BJ (cell line): Measurements from ENCODE around the gene GRAMD1B. TPM values are rescaled to one million over a fixed set of nuclear protein-coding genes. Genes with fewer than 3 reads are reported as not detected.

Experiments
- CTCF ChIA-PET: fragments of 350-600 bp; formaldehyde crosslinking; extraction: SDS; loops from one replicate; lab custom pipeline; 2021; ENCODE audit warnings: antibody characterized with exemption, inconsistent platforms; lab: Yijun Ruan, JAX
- POLR2A ChIA-PET: fragments of 300-600 bp; sonication (Branson Sonifier 250); formaldehyde crosslinking; extraction: SDS; loops from one replicate; lab custom pipeline; 2021; ENCODE audit warnings: antibody characterized with exemption; lab: Charles Lee
- DNase-seq: peaks from one replicate; pipeline ENCODE4 v3.0.0-alpha.2; 2011; ENCODE audit warnings: low read depth
- H3K27me3 ChIP-seq: 2 replicates; pipeline ENCODE4 v1.6.0; 2011; ENCODE audit warnings: low read length; ENCODE audit not compliant: control insufficient read depth, insufficient read depth
- H3K36me3 ChIP-seq: 2 replicates; pipeline ENCODE4 v1.5.1; 2011; ENCODE audit warnings: low read length; ENCODE audit not compliant: control insufficient read depth, insufficient read depth
- H3K4me3 ChIP-seq: 2 replicates; pipeline ENCODE4 v1.5.1; 2011; ENCODE audit warnings: low read depth, mild to moderate bottlenecking, control low read depth, low read length
- CTCF ChIP-seq: IDR thresholded peaks from 2 replicates; pipeline ENCODE4 v1.5.1; 2011; ENCODE audit warnings: low read depth, mild to moderate bottlenecking, control low read depth, inconsistent platforms, low read length, moderate library complexity; ENCODE audit not compliant: insufficient read depth
- polyA plus RNA-seq: library from polyadenylated mRNA; depleted of rRNA; stranded (reverse); fragments of >200 nt; gene quantifications from 2 replicates; pipeline ENCODE4 v1.2.3, GENCODE V29; 2011

The GRAMD1B gene
- polyA plus RNA-seq, 1 experiment: 11.7 TPM

GRCh38 chr11:123483058-123483457 lies 53.0 kb downstream of the GRAMD1B start:
- Histone ChIP-seq H3K27me3 (no peaks in the 10 kb centered on the region), H3K4me3 (no peak overlapping the region), H3K36me3 (no peaks in the 10 kb centered on the region)
- no peak for DNase-seq
- ChIA-PET CTCF (interaction anchor here (0.6 to 0.7 kb wide), 2 partner anchors 26 to 146 kb away, joined by 4 to 5 read pairs; no protein-coding TSS in a partner anchor), POLR2A (interaction anchor here (0.6 kb wide), 1 partner anchor 428 kb away, joined by 20 read pairs; no protein-coding TSS in a partner anchor)
- no peak for TF ChIP-seq CTCF

DNA sequence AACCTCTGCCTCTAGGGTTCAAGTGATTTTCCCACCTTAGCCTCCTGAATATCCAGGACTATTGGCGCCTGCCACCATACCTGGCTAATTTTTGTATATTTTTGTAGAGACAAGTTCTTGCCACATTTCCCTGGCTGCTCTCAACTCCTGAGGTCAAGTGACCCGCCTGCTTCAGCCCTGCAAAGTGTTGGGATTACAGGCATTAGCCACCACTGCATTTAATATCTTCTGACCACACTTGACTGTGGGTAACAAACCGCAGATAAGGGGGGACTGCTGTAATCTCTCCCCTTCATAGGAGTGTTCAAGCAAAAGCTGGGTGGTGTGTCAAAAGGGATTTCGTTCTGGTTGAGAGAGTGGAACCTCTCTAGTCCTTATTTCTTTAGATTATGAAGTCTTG lies 53.4 kb downstream of the GRAMD1B start:
- ChIA-PET CTCF (interaction anchor here (0.6 to 0.7 kb wide), 3 partner anchors 26 to 437 kb away, joined by 3 to 5 read pairs (median 4); no protein-coding TSS in a partner anchor), POLR2A (no interaction called here)
- Histone ChIP-seq H3K27me3 (no peaks in the 10 kb centered on the region), H3K36me3 (no peaks in the 10 kb centered on the region), H3K4me3 (no peak overlapping the region)
- TF ChIP-seq CTCF: no peak
- DNase-seq: no peak

GRCh38 chr11:123484448-123484847 lies 54.4 kb downstream of the GRAMD1B start:
- no peak for TF ChIP-seq CTCF
- no peak for DNase-seq
- Histone ChIP-seq H3K36me3 (no peaks in the 10 kb centered on the region), H3K4me3 (no peak overlapping the region), H3K27me3 (no peaks in the 10 kb centered on the region)
- POLR2A ChIA-PET: no interaction called here
- CTCF ChIA-PET: interaction anchor here (0.8 to 4.3 kb wide), 3 partner anchors 9 to 96 kb away, joined by 3 to 22 read pairs (median 4); no protein-coding TSS in a partner anchor

DNA sequence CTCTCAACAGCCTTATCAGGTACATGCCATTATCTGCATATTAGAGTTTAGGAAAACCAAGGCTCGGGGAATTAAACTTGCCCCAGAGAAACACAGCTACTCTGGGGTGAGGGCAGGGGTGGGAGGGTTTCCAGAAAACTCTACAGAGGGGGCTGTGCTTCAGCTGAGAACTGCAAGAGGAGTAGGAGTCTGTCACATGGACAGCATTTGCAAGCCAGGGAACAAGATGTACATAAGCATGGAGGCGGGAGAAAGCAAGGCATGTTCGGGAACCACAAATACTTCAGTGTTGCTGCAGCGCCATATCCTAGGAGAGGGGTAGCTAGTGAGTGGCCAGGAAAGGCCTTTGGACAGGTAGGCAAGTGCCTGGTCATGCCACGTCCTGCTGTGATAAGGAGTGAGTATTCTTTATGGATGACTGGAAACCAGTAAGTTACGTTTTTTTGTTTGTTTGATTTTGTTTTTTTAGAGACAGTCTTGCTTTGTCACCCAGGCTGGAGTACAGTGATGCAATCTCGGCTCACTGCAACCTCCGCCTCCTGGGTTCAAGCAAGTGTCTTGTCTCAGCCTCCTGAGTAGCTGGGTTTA lies 57.2 kb downstream of the GRAMD1B start:
- CTCF ChIA-PET: interaction anchor here (0.8 to 4.3 kb wide), 7 partner anchors 8 to 93 kb away, joined by 3 to 22 read pairs (median 3); no protein-coding TSS in a partner anchor
- Histone ChIP-seq H3K27me3 (no peaks in the 10 kb centered on the region), H3K4me3 (no peak overlapping the region), H3K36me3 (0 out of 2 replicates have a peak, but pooled peaks cover 1% of the 10 kb centered on the region)
- no peak for TF ChIP-seq CTCF
- no peak for DNase-seq
- POLR2A ChIA-PET: no interaction called here

- Histone ChIP-seq H3K36me3 (0 out of 2 replicates have a peak, but pooled peaks cover 1% of the 10 kb centered on the region), H3K27me3 (no peaks in the 10 kb centered on the region), H3K4me3 (no peak overlapping the region)
- ChIA-PET CTCF (interaction anchor here (0.6 to 1.4 kb wide), 2 partner anchors 12 to 190 kb away, joined by 5 to 6 read pairs; no protein-coding TSS in a partner anchor), POLR2A (no interaction called here)
- TF ChIP-seq CTCF: no peak
- DNase-seq: no peak
Measured at GRCh38 chr11:123490527-123490926, 60.5 kb downstream of the GRAMD1B start.
